ENCODE measurements around the gene CASS4.

CASS4 gene

DNA sequence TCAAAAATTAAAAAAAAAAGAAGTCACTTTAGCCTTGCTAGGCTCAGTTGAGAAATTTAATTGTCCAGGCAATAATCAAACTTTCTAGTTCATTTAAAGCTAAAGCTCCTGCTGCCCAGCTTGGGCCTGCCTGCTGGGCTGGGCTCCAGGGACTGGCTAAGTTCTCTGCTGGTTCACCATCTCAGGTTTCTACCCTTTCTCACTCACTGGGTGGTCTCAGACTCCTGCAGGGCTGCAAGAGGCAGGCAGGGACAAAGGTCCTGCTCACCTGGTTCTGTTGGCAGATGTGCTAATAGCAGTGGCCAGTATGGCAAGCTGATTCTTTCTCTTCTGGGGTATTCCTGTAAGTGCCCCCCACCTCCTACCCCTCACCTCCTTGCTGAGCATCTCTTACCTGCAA lies 35.2 kb downstream of the CASS4 start:
- no peak for DNase-seq

DNA sequence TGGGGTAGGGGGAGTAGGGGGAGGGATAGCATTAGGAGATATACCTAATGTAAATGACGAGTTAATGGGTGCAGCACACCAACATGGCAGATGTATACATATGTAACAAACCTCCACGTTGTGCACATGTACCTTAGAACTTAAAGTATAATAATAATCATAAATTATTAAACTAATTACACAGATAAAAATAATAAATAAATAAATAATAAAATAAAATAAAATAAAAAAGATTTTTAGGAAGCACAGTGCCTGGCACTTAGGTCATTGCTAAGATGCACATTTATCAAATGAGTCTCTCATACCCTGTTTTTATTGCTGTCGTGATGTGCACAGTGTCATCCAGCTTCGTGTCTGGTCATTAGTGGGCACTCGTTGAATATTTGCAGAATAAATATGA lies 37.4 kb downstream of the CASS4 start:
- DNase-seq, result no peak

DNA sequence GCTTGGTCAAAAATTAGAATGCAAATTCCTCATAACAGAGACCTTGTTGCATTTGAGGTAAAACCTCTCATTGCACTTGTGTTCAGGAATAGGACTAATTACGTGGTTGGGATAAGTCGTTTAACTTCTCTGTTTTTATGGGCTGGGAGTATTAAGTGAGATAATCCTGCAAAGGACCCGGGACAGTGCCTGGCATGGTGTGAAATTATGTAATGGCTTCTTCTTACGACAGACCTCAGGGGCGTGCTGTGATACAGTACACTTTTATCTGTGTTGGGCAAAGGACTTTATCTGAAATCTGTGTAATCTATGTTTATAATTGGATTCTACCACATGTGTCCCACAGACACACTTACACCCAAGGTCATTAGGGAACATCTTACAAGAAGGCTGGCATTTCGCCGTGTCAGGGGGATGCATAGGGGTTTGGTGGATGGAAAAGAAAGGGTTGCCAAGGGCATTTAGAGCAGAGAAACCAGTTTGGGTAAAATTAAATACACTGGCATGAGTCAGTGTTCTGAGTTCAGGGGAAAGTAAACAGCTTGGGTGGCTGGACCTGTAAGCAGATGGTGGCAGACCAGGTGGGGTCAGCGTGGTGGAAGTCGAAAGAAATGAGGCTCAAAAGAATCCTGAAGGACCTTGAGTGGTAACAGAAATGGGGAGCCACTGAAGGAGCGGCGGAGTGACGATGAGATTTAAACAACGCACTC lies 39.2 kb downstream of the CASS4 start:
- no peak for DNase-seq

DNA sequence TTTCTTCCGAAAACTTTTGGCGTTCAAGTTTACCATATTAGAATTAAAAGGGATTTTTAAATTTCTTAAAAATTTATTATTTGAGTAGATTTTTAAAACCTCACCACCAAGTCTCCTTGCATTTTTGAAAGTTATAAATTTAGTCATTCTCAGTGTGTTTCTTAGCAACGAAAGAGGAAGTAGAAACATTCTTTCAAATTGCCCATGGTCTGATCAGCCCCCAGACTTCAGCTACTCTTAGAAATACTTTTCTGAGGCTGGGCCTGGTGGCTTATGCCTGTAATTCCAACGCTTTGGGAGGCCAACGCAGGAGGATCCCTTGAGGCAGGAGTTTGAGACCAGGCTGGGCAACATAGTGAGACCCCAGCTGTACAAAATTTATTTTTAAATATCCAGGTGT lies 41.3 kb downstream of the CASS4 start:
- DNase-seq, result no peak

- no peak for DNase-seq
Measured at GRCh38 chr20:56454754-56455153, 42.7 kb downstream of the CASS4 start.

GRCh38 chr20:56458206-56458821 lies 46.3 kb downstream of the CASS4 start:
- DNase-seq, result no peak

- DNase-seq, result no peak
Measured at GRCh38 chr20:56460459-56460858, 48.4 kb downstream of the CASS4 start.

DNA sequence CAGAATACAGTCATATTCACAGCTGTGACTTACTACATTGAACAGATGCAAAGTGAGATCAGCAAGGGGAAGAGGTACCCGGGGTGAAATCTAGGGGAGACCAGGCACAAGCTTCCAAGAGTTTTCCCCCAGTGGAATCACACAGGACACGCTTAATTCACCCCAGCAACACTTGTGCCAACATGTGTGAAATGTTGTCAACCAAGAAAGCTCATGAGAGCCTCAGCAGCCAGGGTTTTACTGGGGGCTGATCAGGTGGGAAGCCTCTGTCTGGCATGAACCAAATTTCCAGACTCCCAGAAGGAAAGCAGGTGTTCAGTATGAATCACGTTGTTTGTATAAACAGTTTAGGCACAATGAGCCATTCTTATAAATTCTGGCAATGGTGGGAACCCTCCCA lies 49.5 kb downstream of the CASS4 start:
- no peak for DNase-seq

- no peak for DNase-seq
Measured at GRCh38 chr20:56463428-56463827, 51.4 kb downstream of the CASS4 start.

- DNase-seq, result no peak
Measured at GRCh38 chr20:56465997-56466396, 53.9 kb downstream of the CASS4 start.

GRCh38 chr20:56467968-56468315 lies 55.9 kb downstream of the CASS4 start:
- DNase-seq, result no peak

DNA sequence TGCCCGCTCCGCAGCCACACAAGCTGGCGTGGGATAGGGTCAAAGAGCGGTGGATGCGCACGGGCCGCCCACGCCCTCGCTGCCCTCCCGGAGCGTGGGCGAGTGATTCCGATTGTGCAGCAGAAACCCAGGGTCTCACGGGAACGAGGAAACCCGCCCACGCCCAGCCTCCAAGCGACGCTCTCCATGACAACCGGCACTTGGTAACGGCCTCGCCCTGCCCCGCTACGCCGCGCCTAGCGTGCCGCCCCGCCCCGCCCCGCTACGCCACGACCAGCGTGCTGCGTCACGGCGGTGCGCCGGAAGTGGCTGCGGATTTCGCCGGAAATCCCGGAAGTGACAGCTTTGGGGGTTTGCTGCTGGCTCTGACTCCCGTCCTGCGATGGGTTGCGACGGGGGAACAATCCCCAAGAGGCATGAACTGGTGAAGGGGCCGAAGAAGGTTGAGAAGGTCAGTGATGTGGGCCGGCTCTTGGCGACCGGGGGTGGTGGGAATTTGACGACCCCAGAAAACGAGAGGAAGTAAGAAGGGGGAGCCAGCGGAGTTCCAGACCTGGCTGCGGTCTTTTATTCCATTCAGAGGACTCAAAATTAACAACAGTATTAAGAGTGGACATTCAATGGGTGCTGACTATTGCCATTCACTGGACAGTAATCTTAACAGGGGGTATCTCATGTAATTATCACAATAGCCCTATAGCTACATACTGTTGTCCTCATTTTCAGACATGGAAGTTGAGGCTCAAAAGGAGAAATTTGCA lies 56.4 kb downstream of the CASS4 start, which contains the start of gene RTF2:
TSS of gene RTF2 (plus strand) at position 312 of the 761 bp plus-strand sequence. CDS start at position 383, 71 bp downstream.
- DNase-seq, result peak; percentile 96 to 98

DNA sequence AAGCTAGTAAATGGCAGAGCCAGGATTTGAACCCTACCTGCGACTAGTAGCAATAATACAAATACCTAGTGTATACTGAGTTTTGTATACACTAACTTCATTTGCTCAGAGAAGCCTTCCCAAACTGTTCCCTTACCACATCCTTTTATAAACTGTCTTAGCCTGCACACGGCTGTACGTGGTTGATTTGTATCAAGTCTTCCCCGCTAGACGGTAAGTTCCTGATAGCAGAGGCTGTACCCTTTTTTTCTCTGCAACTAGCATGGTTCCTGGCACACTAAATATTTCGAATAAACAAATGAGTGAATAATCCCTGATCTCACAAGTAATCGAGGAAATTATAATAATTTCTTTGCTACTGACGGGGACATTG lies 57.0 kb downstream of the CASS4 start:
- DNase-seq, result no peak

- no peak for DNase-seq
Measured at GRCh38 chr20:56483970-56484369, 71.9 kb downstream of the CASS4 start.

DNA sequence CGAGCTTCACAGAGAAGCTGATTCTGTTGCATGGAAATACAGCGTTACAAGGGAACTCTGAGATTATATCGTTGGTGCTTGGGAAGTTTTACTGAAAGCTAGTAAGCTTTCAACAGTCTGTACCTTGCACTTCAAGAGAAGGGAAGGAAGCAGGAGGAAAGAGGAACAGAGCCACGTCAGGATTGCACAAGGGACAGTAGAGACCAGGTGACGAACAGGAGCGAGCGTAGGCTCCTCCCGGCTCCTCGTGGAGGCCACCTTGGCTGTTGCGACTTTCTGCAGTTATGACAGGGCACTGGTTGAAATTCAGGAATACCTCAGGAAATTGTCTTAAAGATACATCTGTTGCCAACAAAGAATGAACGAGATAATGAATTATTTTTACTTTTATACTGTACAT lies 75.2 kb downstream of the CASS4 start:
- DNase-seq, result no peak

- DNase-seq, result no peak
Measured at GRCh38 chr20:56488566-56488965, 76.5 kb downstream of the CASS4 start.

DNA sequence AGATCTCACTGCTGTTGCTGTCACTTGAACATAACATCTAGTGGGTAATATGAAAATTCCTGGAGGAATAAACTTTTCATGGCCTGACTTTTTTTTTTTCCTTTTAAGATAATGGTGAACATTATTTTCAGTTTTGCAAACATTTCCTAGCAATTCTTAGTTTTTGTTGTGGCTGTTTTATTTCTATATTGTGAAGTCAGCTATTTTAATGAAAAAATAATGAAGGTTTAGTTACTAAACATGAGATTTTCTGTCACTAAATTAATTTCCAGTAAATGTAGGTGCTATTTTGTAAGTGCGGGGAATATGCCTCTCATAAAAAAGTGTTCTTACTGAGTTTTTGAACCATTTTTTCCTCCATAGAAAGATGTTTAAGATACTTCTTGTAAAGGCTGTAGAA lies 89.1 kb downstream of the CASS4 start:
- DNase-seq, result no peak

DNA sequence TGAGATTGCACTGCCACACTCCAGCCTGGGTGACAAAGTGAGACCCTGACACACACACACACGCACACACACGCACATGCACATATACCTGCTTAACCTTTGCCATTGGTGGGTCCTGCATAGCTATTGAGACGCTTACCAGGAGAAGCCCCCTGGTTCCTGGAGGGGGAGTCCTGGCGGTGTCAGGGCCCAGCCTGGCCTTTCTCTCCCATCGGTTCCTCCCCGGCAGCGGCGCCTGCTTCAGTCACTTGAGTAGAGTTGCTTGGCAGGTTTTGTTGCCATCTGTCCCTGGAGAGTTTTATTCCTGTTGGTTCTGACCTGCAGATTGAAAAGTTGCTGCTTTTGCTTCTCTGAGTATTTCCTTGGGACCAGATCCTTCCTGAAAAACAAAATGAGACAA lies 91.9 kb downstream of the CASS4 start:
- no peak for DNase-seq

DNA sequence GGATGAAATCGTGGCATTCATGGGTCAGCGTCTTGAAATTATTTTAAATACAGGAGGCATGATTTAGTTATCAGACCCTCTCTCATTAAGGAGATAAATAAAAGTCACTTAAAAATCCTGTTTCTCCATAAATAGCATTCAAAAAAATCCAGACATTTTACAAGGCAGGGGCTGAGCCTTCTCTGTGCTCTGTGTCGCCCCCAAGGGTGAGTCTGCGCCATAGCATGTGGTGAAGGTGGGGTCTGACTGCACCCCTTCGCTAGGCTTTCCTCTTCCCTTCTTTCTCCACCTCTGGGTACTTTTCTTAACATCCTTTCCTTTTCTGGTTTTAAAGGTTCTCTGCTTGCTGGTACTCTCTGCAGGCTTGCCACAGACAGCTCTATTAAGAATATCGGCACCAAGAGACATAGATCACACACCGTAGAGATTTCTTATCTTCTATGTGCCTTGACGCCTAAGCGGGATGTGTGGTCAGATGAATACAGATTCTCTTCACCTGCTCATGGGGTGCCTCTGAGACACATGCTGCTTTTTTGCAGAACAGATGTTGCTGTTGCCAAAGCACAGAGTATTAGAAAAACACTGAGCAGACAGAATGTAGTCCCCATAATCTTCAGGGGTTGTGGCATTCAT lies 92.4 kb downstream of the CASS4 start:
- DNase-seq, result no peak

GRCh38 chr20:56506103-56506502 lies 94.0 kb downstream of the CASS4 start:
- no peak for DNase-seq
